ENCODE data around the gene PGBD5.

Gene PGBD5

GRCh38 chr1:230394134-230394533 lies 32.0 kb downstream of the PGBD5 start:
- Histone ChIP-seq H3K9me3 (no peaks in the 10 kb centered on the region), H3K4me1 (ENCODE audit: control insufficient read depth in 1 of 2, insufficient read depth in 1 of 2, low read depth in 1 of 2, low read length in 1 of 2) (no peaks in the 10 kb centered on the region), H3K4me3 (ENCODE audit: low read depth in 1 of 2, low read length in 1 of 2) (no peak overlapping the region), H3K27me3 (peaks cover 25% of the 10 kb centered on the region), H3K36me3 (no peaks in the 10 kb centered on the region), H3K27ac (no peak overlapping the region)
- TF ChIP-seq, protein P1, sequence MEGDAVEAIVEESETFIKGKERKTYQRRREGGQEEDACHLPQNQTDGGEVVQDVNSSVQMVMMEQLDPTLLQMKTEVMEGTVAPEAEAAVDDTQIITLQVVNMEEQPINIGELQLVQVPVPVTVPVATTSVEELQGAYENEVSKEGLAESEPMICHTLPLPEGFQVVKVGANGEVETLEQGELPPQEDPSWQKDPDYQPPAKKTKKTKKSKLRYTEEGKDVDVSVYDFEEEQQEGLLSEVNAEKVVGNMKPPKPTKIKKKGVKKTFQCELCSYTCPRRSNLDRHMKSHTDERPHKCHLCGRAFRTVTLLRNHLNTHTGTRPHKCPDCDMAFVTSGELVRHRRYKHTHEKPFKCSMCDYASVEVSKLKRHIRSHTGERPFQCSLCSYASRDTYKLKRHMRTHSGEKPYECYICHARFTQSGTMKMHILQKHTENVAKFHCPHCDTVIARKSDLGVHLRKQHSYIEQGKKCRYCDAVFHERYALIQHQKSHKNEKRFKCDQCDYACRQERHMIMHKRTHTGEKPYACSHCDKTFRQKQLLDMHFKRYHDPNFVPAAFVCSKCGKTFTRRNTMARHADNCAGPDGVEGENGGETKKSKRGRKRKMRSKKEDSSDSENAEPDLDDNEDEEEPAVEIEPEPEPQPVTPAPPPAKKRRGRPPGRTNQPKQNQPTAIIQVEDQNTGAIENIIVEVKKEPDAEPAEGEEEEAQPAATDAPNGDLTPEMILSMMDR (IDR thresholded peaks at IDR 0.05): no peak

DNA sequence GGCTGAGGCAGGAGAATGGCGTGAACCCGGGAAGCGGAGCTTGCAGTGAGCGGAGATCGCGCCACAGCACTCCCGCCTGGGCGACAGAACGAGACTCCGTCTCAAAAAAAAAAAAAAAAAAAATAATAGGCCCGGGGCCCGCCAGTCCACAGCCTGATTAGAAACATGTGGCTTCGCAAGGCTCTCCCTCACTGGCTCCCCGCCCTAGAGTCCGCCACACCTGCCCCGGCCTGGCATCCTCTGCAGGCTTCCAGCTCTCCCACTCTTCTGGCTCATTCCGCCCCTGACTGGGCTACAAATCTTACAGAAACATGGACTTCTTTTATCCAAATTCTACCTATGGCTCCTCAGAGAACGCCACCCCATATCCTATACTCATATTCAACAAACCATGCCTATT lies 32.4 kb downstream of the PGBD5 start:
- Histone ChIP-seq H3K4me3 (ENCODE audit: low read depth in 1 of 2, low read length in 1 of 2) (no peak overlapping the region), H3K27me3 (peaks cover 25% of the 10 kb centered on the region), H3K9me3 (no peaks in the 10 kb centered on the region), H3K4me1 (ENCODE audit: control insufficient read depth in 1 of 2, insufficient read depth in 1 of 2, low read depth in 1 of 2, low read length in 1 of 2) (no peaks in the 10 kb centered on the region), H3K36me3 (no peaks in the 10 kb centered on the region), H3K27ac (no peak overlapping the region)
- TF ChIP-seq, protein P1 (IDR thresholded peaks at IDR 0.05): no peak

DNA sequence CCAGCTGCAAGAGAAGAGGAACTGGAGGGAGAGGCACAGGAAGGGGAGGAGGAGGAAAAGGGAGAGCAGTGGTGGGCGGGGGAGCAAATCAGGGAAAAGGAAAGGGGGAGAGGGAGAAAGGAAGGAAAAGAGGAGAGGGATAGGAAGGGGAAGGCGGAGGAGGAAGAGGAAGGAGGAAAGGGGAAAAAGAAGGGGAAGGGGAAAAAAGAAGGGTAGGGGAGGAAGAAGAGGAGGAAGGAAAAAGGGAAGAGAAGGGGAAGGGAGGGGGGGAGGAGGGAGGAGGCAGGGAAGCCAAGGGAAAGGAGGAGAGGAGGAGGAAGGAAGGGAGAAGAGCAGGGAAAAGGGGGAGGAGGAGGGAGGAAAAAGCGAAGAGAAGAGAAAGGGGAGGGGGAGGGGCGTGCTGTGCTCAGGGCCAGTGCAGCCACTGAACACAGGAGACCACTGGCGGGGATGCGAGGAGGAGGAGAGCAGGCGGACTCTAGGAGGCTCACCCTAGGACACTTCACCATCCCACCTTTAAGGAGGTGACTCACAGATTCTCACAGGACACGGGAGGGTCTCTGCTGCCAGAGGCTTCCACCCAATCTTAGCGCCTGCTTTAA lies 33.1 kb downstream of the PGBD5 start:
- no peak overlapping the region for H3K4me3 ChIP-seq (ENCODE audit: low read depth in 1 of 2, low read length in 1 of 2)
- TF ChIP-seq, protein P1 (IDR thresholded peaks at IDR 0.05): no peak
- H3K9me3 ChIP-seq: no peaks in the 10 kb centered on the region
- H3K27ac ChIP-seq: no peak overlapping the region
- H3K27me3 ChIP-seq: peaks cover 25% of the 10 kb centered on the region
- H3K36me3 ChIP-seq: no peaks in the 10 kb centered on the region
- no peaks in the 10 kb centered on the region for H3K4me1 ChIP-seq (ENCODE audit: control insufficient read depth in 1 of 2, insufficient read depth in 1 of 2, low read depth in 1 of 2, low read length in 1 of 2)

DNA sequence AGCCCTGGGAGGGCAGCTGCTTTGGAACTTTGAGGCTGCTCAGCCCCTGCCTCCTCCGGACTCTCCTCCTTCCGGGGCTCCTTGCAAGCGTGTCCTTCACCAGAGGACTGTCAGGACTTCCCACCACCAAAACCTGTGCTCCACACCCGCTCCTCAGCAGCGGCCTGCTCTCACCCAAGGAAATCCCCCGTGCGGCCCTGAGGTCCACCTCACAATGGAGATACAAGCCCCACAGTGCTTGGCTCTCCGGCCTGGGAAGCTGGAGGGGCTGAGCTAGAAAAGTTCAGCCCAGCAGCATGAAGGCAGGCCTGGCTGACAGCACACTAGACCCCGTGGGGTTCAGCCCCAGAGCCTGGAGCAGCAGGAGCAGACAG lies 33.6 kb downstream of the PGBD5 start:
- TF ChIP-seq, protein P1 (IDR thresholded peaks at IDR 0.05): no peak
- no peak overlapping the region for H3K27ac ChIP-seq
- H3K9me3 ChIP-seq: no peaks in the 10 kb centered on the region
- no peaks in the 10 kb centered on the region for H3K4me1 ChIP-seq (ENCODE audit: control insufficient read depth in 1 of 2, insufficient read depth in 1 of 2, low read depth in 1 of 2, low read length in 1 of 2)
- no peak overlapping the region for H3K4me3 ChIP-seq (ENCODE audit: low read depth in 1 of 2, low read length in 1 of 2)
- H3K36me3 ChIP-seq: no peaks in the 10 kb centered on the region
- H3K27me3 ChIP-seq: peaks cover 25% of the 10 kb centered on the region

DNA sequence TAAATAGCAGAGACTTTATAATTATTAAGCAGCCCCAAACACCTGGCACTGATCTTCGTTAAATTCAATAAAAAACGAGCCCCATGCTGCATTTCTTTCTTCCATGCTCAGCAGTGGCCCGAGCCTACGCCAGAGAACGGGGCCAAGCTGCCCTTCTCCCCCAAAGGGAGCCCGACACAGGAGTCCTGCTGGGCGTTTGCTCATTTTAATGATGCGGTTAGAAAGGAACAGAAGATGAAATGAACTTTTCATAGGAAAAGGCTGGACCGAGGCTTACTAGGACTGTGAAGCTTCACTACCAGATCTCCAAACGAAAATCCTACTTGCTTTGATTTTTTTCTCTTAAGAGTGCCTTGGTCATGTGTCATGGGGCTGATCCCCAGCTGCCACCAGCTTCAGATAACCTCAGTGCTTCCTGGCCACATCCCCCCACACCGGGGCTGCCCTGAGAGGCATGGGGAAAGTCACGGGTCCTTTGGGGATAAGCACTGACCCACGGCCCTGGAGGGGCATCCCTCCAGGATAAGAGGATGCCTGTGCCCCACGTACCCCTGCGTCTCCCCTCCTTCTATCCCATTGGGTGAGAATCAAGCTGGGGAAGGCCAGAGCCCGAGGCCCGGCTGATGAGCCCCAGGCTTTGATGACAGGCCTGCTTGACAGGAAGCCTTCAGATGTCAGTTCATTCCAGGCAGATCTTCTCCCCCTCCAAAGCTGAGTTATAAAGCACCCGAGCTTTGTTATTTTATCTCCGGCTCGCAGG lies 34.2 kb downstream of the PGBD5 start:
- H3K36me3 ChIP-seq: no peaks in the 10 kb centered on the region

More for the DNA sequence above, 34.2 kb downstream of the PGBD5 start:
- Histone ChIP-seq H3K4me3 (ENCODE audit: low read depth in 1 of 2, low read length in 1 of 2) (no peak overlapping the region), H3K4me1 (ENCODE audit: control insufficient read depth in 1 of 2, insufficient read depth in 1 of 2, low read depth in 1 of 2, low read length in 1 of 2) (no peaks in the 10 kb centered on the region), H3K27me3 (peaks cover 25% of the 10 kb centered on the region), H3K9me3 (no peaks in the 10 kb centered on the region), H3K27ac (no peak overlapping the region)
- TF ChIP-seq, protein P1 (IDR thresholded peaks at IDR 0.05): no peak

Measured in neutrophil (primary cell).